NCI-H226 (cell line): ENCODE data around the gene UBASH3A.

Experiments
- DNase-seq: peaks from one replicate; pipeline ENCODE4 v3.0.0-alpha.2; 2015

Gene UBASH3A

DNA sequence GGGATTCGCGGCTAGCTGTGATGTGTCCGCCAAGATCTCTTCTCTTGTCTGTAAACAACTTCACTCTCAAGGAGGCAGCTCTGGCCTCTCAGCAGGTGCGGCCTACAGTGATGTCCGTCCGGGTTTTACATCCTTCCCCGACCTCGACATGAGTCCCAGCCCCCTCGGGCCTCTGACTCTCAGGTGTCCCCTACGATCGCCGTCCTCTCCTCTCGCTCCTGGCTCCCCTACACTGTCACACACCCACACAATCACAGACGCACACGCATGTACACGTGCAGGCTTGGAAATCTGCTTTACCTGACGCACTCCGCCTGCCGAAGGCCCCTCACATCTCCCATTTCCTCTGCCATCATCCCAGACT, 93.1 kb downstream of the UBASH3A start:
- no peak for DNase-seq
